ENCODE results near the gene CHCHD6. TPM values are rescaled to one million over a fixed set of nuclear protein-coding genes. Genes with fewer than 3 reads are reported as not detected.

CHCHD6 gene
- total RNA-seq, 1 donor from 2014 or later, result 17.2 TPM

DNA sequence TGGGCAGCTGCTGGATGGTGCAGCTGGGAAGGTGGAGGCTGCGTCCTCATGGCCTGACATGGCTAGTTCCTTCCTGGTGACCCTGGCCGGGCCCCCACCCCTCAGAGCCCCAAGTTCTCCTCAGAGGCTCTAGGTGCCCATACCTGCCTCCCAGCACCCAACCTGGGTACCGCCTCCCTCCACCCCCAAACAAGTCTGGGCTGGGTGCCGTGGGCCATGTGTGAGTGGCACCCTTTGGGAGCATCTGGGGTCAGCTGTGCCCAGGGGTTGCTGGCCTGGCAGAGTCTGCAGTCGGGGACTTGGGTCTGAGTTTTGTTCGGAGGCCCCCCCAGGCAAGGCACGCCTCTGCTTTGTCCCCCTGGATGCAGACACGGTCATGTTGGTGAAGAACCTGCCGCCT is 289.4 kb downstream of the CHCHD6 start:
- no peak for DNase-seq
- H3K27me3 Mint-ChIP-seq (ENCODE audit: unreplicated experiment), result peaks cover 19% of the 10 kb centered on the region
- peaks cover 8% of the 10 kb centered on the region for H3K9me3 Mint-ChIP-seq (ENCODE audit: unreplicated experiment)
- no peak overlapping the region for H3K4me3 Mint-ChIP-seq (ENCODE audit: unreplicated experiment)
- TF ChIP-seq CTCF (IDR thresholded peaks at IDR 0.05; ENCODE audit: partially characterized antibody, unreplicated experiment), result no peak
- H3K4me1 Mint-ChIP-seq (ENCODE audit: low read depth, unreplicated experiment), result peaks cover 14% of the 10 kb centered on the region
- H3K27ac Mint-ChIP-seq (ENCODE audit: unreplicated experiment), result no peak overlapping the region
- H3K36me3 Mint-ChIP-seq (ENCODE audit: unreplicated experiment), result no peaks in the 10 kb centered on the region

DNA sequence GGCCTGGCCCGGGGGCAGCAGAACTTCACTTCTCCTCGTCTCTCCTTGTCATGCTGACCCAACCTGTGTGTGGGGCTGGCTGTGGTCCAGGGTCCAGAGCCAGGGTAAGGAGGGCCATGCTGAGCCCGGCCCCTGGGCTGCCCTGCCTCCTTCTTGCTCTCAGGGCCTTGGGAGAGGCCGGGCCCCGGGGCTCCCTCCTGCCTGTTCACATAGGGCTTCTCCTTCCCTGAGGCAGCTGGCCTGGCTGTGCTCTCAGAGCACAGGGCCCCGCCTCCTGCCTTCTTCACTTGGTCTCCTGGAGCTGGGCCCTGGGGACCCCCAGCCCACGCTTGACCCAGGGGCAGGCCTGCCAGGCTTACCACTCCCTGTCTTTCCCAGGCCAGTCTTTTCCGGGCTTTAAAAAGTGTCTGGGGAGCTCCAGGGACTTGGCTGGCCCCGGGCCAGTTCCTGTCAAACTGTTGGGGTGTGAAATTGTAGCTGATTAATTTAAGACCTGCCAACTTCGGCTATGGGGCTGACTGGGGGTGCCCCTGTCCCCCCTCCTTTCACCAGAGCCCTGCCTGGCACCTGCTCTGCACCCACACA is 290.7 kb downstream of the CHCHD6 start:
- no peak overlapping the region for H3K27ac Mint-ChIP-seq (ENCODE audit: unreplicated experiment)
- TF ChIP-seq CTCF (IDR thresholded peaks at IDR 0.05; ENCODE audit: partially characterized antibody, unreplicated experiment), result no peak
- H3K36me3 Mint-ChIP-seq (ENCODE audit: unreplicated experiment), result no peaks in the 10 kb centered on the region
- peaks cover 8% of the 10 kb centered on the region for H3K9me3 Mint-ChIP-seq (ENCODE audit: unreplicated experiment)
- peaks cover 14% of the 10 kb centered on the region for H3K4me1 Mint-ChIP-seq (ENCODE audit: low read depth, unreplicated experiment)
- DNase-seq, result no peak
- H3K27me3 Mint-ChIP-seq (ENCODE audit: unreplicated experiment), result peaks cover 14% of the 10 kb centered on the region
- no peak overlapping the region for H3K4me3 Mint-ChIP-seq (ENCODE audit: unreplicated experiment)

- no peak for TF ChIP-seq CTCF (IDR thresholded peaks at IDR 0.05; ENCODE audit: partially characterized antibody, unreplicated experiment)
- peaks cover 8% of the 10 kb centered on the region for H3K9me3 Mint-ChIP-seq (ENCODE audit: unreplicated experiment)
- peaks cover 14% of the 10 kb centered on the region for H3K4me1 Mint-ChIP-seq (ENCODE audit: low read depth, unreplicated experiment)
- no peak overlapping the region for H3K4me3 Mint-ChIP-seq (ENCODE audit: unreplicated experiment)
- no peak overlapping the region for H3K27ac Mint-ChIP-seq (ENCODE audit: unreplicated experiment)
- DNase-seq, result no peak
- H3K27me3 Mint-ChIP-seq (ENCODE audit: unreplicated experiment), result peaks cover 14% of the 10 kb centered on the region
- H3K36me3 Mint-ChIP-seq (ENCODE audit: unreplicated experiment), result no peaks in the 10 kb centered on the region
These were observed 291.3 kb downstream of the CHCHD6 start for GRCh38 chr3:126995254-126995780.

DNA sequence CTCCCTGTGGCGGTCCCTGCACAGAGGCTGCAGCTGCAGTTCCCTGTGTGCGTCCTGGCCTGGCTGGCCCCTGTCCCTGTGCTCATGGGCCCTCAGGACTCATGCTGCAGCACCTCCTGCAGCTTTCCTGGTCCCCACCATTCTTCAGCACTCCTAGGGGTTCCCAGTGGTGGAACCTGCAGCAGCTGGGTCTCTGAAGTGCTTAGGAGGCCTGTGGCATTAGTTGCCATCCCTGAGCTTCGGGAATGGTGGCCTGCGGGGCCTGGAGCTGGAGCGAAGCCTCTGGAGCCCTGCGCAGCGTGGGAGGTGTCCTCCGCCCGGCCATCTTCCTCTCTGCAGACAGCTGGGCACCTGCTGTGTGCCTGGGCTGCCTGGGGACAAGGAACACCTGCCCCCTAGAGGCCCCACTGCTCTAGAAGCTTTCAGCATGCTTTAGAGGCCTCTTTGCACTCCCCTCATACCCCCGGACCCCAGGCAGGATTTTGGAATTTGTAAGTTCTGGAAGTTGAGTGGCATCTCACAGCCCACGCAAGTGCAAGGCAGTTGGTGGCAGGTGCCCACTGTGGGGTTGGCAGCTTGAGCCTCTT is 292.0 kb downstream of the CHCHD6 start:
- TF ChIP-seq CTCF (IDR thresholded peaks at IDR 0.05; ENCODE audit: partially characterized antibody, unreplicated experiment), result no peak
- H3K27me3 Mint-ChIP-seq (ENCODE audit: unreplicated experiment), result peaks cover 15% of the 10 kb centered on the region
- peaks cover 15% of the 10 kb centered on the region for H3K4me1 Mint-ChIP-seq (ENCODE audit: low read depth, unreplicated experiment)
- H3K27ac Mint-ChIP-seq (ENCODE audit: unreplicated experiment), result no peak overlapping the region
- no peaks in the 10 kb centered on the region for H3K36me3 Mint-ChIP-seq (ENCODE audit: unreplicated experiment)
- H3K9me3 Mint-ChIP-seq (ENCODE audit: unreplicated experiment), result peaks cover 13% of the 10 kb centered on the region
- no peak for DNase-seq
- no peak overlapping the region for H3K4me3 Mint-ChIP-seq (ENCODE audit: unreplicated experiment)

GRCh38 chr3:126996905-126997304 is 292.9 kb downstream of the CHCHD6 start:
- no peak overlapping the region for H3K4me3 Mint-ChIP-seq (ENCODE audit: unreplicated experiment)
- no peak for TF ChIP-seq CTCF (IDR thresholded peaks at IDR 0.05; ENCODE audit: partially characterized antibody, unreplicated experiment)
- H3K9me3 Mint-ChIP-seq (ENCODE audit: unreplicated experiment), result peaks cover 14% of the 10 kb centered on the region
- no peaks in the 10 kb centered on the region for H3K36me3 Mint-ChIP-seq (ENCODE audit: unreplicated experiment)
- DNase-seq, result no peak
- H3K4me1 Mint-ChIP-seq (ENCODE audit: low read depth, unreplicated experiment), result peaks cover 15% of the 10 kb centered on the region
- peaks cover 16% of the 10 kb centered on the region for H3K27me3 Mint-ChIP-seq (ENCODE audit: unreplicated experiment)
- no peak overlapping the region for H3K27ac Mint-ChIP-seq (ENCODE audit: unreplicated experiment)
